NCI-H524 (cell line): Measurements from ENCODE around the gene EXD3.

ENCODE experiments used
- DNase-seq, 2 experiments: peaks; one replicate each; lab custom pipeline; 2025; lab: John Stamatoyannopoulos, UW

EXD3 gene

GRCh38 chr9:137317718-137318511 lies 105.0 kb downstream of the EXD3 start:
- no peak for DNase-seq

- DNase-seq = no peak
These were observed 105.8 kb downstream of the EXD3 start for GRCh38 chr9:137317021-137317717.

- DNase-seq = no peak
These were observed 106.7 kb downstream of the EXD3 start for GRCh38 chr9:137316012-137316981.

GRCh38 chr9:137315581-137316011 lies 107.4 kb downstream of the EXD3 start:
- DNase-seq = no peak

- no peak for DNase-seq
These were observed 108.1 kb downstream of the EXD3 start for GRCh38 chr9:137314561-137315560.

GRCh38 chr9:137313956-137314560 lies 108.9 kb downstream of the EXD3 start:
- no peak for DNase-seq

- no peak for DNase-seq
These were observed 109.5 kb downstream of the EXD3 start for GRCh38 chr9:137313326-137313936.

GRCh38 chr9:137312852-137313325 lies 110.1 kb downstream of the EXD3 start:
- no peak for DNase-seq

GRCh38 chr9:137311986-137312851 lies 110.7 kb downstream of the EXD3 start:
- no peak for DNase-seq

- DNase-seq = no peak
These were observed 111.6 kb downstream of the EXD3 start for GRCh38 chr9:137311171-137311985.

- peak; percentile 45 to 64 for DNase-seq
These were observed 112.5 kb downstream of the EXD3 start for GRCh38 chr9:137310189-137311052.

GRCh38 chr9:137309368-137310188 lies 113.4 kb downstream of the EXD3 start:
- no peak for DNase-seq

GRCh38 chr9:137308057-137308619 lies 114.8 kb downstream of the EXD3 start:
- peak in 1 of 2 experiments; percentile 23 for DNase-seq

GRCh38 chr9:137307255-137308056 lies 115.5 kb downstream of the EXD3 start:
- no peak for DNase-seq

GRCh38 chr9:137306850-137307254 lies 116.1 kb downstream of the EXD3 start:
- no peak for DNase-seq
